Prostate gland (tissue), 2 donors: ENCODE results near the gene RIMOC1.

Experiments used
- POLR2A ChIP-seq: fragments of 450-650 bp; IDR thresholded peaks from one replicate; pipeline ENCODE4 v1.6.1; 2016; ENCODE audit warnings: antibody characterized with exemption, mild to moderate bottlenecking
- POLR2AphosphoS5 ChIP-seq: sonication (generic); formaldehyde crosslinking; IDR thresholded peaks from one replicate; pipeline ENCODE4 v1.6.1; 2017; ENCODE audit warnings: antibody characterized with exemption
- TF ChIP-seq, protein P1 (sequence below), 4 experiments: fragments of 200-600 bp in 2 of 4; fragments of 450-650 bp in 2 of 4; sonication (generic) in 2 of 4; IDR thresholded peaks; 1 replicate in 3 of 4; 2 replicates in 1 of 4; pipeline ENCODE4 v1.5.1; 2016 to 2019; ENCODE audit warnings: antibody characterized with exemption in 4 of 4, mild to moderate bottlenecking in 2 of 4, moderate library complexity in 2 of 4

DNA sequence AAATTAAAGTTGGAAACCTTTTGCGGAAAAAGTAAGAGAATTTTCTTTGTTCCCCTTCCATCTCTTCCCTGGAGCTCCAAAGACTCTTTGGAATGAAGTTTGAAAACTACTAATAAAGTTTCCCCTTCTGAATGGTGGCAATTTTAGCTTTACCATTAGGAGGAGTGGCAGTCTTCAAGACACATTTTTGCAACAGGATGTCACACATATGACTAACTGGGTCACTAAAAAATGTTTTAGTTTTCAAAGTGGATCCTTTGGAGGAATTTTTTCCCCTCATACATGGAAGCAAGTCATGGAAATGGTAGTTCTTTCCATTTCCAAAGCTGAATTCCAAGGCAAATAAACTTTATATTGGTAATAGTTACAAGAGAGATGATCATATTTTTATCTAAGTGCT lies 36.5 kb downstream of the RIMOC1 start:
- TF ChIP-seq, protein P1, sequence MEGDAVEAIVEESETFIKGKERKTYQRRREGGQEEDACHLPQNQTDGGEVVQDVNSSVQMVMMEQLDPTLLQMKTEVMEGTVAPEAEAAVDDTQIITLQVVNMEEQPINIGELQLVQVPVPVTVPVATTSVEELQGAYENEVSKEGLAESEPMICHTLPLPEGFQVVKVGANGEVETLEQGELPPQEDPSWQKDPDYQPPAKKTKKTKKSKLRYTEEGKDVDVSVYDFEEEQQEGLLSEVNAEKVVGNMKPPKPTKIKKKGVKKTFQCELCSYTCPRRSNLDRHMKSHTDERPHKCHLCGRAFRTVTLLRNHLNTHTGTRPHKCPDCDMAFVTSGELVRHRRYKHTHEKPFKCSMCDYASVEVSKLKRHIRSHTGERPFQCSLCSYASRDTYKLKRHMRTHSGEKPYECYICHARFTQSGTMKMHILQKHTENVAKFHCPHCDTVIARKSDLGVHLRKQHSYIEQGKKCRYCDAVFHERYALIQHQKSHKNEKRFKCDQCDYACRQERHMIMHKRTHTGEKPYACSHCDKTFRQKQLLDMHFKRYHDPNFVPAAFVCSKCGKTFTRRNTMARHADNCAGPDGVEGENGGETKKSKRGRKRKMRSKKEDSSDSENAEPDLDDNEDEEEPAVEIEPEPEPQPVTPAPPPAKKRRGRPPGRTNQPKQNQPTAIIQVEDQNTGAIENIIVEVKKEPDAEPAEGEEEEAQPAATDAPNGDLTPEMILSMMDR (IDR thresholded peaks at IDR 0.05): no peak
- TF ChIP-seq POLR2A: no peak
- TF ChIP-seq POLR2AphosphoS5: no peak
